ENCODE results near the gene PHLDB1. TPM values are rescaled to one million over a fixed set of nuclear protein-coding genes. Genes with fewer than 3 reads are reported as not detected.

Gene PHLDB1
- total RNA-seq, 3 donors from 2014 or later: 79.4 to 116 (median 115) TPM

DNA sequence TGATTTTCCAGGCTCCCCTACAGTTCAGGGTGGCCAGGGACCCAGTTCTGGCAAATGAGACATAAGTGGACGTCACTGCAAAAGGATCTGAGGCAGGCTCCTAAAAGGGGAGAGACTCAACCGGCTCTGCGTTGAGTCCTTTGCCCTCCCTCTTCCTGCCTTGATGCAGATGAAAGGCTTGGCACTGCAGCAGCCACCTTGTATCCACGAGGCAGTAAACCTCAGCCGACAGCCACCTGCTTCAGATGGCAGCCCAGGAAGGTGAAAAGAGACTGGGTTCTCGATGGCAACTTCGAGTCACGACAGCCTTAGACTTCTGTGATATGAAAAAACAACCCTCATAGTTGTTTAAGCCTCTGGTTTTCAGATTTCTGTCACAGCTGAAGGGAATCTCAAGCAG is 86.8 kb downstream of the PHLDB1 start:
- Histone ChIP-seq H3K9me3 (no peaks in the 10 kb centered on the region), H3K4me3 (no peak overlapping the region), H3K4me1 (ENCODE audit: low read depth) (peaks cover 18% of the 10 kb centered on the region), H3K36me3 (ENCODE audit: low read depth) (no peaks in the 10 kb centered on the region)
- DNase-seq: no peak
- TF ChIP-seq, protein P1, sequence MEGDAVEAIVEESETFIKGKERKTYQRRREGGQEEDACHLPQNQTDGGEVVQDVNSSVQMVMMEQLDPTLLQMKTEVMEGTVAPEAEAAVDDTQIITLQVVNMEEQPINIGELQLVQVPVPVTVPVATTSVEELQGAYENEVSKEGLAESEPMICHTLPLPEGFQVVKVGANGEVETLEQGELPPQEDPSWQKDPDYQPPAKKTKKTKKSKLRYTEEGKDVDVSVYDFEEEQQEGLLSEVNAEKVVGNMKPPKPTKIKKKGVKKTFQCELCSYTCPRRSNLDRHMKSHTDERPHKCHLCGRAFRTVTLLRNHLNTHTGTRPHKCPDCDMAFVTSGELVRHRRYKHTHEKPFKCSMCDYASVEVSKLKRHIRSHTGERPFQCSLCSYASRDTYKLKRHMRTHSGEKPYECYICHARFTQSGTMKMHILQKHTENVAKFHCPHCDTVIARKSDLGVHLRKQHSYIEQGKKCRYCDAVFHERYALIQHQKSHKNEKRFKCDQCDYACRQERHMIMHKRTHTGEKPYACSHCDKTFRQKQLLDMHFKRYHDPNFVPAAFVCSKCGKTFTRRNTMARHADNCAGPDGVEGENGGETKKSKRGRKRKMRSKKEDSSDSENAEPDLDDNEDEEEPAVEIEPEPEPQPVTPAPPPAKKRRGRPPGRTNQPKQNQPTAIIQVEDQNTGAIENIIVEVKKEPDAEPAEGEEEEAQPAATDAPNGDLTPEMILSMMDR (IDR thresholded peaks at IDR 0.05): no peak
- ATAC-seq: no peak
- intact Hi-C loops (cut with DNase I, micrococcal nuclease): loop anchor here (5.0 to 10.0 kb wide), 2 partner anchors 261 to 263 kb away; partner anchors contain the start of gene UPK2 (in 2 of the 2)

DNA sequence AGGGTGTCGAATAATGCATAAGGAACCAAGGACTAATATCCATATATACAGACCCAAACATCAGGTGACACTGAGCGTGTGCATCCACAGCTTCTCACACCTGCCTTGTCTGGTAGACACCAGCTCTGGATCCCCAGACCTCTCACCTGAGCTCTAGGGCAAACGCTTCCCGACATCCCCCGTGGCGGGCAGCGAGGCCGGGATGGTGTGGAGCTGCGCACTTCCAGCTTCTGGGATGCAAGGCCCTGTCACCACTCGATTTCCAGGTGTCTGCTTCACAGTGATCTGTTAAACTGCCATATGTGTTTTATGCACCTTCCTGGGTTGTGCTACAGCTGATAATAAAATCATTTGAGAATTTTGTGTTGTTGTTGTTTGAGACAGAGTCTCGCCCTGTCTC is 87.4 kb downstream of the PHLDB1 start:
- intact Hi-C loops (cut with DNase I, micrococcal nuclease): loop anchor here (5.0 to 10.0 kb wide), 2 partner anchors 260 to 263 kb away; partner anchors contain the start of gene UPK2 (in 2 of the 2)
- no peak for ATAC-seq
- H3K4me3 ChIP-seq: no peak overlapping the region
- H3K4me1 ChIP-seq (ENCODE audit: low read depth): peaks cover 12% of the 10 kb centered on the region
- no peaks in the 10 kb centered on the region for H3K36me3 ChIP-seq (ENCODE audit: low read depth)
- no peak for DNase-seq
- TF ChIP-seq, protein P1 (IDR thresholded peaks at IDR 0.05): no peak
- H3K9me3 ChIP-seq: no peaks in the 10 kb centered on the region

DNA sequence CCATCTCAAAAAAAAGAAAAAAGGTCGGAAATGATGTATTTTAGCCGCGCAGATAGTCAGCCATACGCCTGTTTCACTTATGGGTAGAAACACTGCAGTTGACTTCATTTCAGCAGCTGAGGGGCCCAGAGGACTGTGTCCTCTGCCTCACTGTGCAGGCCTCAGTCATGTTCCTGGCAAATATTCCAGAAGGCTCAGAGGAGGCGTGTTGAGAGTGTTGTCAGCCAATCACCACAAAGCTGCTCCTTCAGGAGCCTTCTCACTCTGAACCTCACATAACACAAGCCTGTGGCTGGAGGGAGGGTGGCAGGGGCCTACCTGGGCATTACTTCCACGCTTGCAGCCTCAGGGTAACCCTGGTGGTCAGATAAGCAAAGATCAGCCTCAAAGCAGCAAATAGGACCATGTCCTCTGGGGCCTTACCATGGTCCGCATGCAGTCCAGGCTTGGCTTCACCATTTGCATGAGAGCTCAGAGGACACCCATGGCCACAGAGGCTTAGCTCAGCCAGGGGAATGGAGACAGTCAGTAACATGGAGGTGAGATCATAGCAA is 89.3 kb downstream of the PHLDB1 start:
- peaks cover 6% of the 10 kb centered on the region for H3K4me1 ChIP-seq (ENCODE audit: low read depth)
- no peaks in the 10 kb centered on the region for H3K9me3 ChIP-seq
- ATAC-seq (no peak), DNase-seq (no peak)
- H3K4me3 ChIP-seq: no peak overlapping the region
- intact Hi-C loops (cut with DNase I, micrococcal nuclease): loop anchor here in 1 of 2 donors (10.0 kb wide), 1 partner anchor 258 kb away; the partner anchor contains the start of gene UPK2
- no peaks in the 10 kb centered on the region for H3K36me3 ChIP-seq (ENCODE audit: low read depth)
- TF ChIP-seq, protein P1 (IDR thresholded peaks at IDR 0.05): no peak

DNA sequence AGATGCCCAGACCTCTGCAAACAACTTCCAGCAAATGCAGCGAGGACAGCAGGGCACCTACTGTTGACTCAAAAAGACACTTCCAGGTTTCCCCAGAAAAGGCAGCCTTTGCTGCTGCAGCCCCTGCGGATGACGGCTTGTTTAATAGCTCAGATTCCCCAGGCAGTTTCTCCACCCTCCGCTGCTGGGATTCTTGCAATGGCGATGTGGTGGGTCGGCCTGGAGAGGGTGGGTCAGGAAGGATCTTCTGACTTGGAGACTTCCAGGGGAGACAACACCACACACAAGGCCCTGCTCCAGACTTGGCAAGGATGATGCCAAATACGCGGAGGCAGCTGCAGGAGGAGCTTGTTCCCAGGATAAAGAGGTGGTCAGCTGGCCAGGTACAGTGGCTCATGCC is 89.9 kb downstream of the PHLDB1 start:
- H3K4me3 ChIP-seq: no peak overlapping the region
- no peaks in the 10 kb centered on the region for H3K9me3 ChIP-seq
- no peak for DNase-seq
- H3K36me3 ChIP-seq (ENCODE audit: low read depth): no peaks in the 10 kb centered on the region
- ATAC-seq: no peak
- TF ChIP-seq, protein P1 (IDR thresholded peaks at IDR 0.05): no peak
- intact Hi-C loops (cut with DNase I, micrococcal nuclease): loop anchor here in 1 of 2 donors (10.0 kb wide), 1 partner anchor 257 kb away; the partner anchor contains the start of gene UPK2
- peaks cover 6% of the 10 kb centered on the region for H3K4me1 ChIP-seq (ENCODE audit: low read depth)

DNA sequence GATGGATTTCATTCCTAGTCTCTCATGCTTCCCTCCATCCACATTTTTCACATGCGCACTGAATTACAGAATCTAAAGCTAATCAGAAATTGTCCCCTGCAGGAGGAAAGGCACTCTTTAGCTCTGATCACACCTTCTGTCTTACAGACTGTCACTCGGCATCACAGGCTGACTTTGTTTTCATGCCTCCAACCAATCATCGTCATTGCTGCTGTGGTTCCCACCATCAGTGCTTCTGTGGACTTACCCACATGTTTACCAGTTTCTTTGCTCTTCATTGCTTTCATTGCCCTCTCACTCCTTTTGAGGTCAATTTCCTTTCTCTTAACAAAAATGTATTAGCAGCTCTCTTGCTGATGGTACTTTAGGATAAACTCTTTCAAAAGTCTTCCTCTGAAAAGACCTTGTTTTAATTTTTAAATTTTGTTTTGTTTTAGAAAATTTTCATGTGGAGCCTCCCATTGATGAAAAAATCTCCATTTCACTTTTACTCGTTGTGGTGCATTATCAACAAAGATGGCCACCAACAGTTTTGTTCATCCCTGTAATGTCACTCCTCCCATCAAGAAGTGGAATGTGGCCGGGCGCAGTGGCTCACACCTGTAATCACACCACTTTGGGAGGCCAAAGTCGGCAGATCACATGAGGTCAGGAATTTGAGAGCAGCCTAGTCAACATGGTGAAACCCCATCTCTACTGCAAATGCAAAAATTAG is 92.2 kb downstream of the PHLDB1 start:
- Histone ChIP-seq H3K36me3 (ENCODE audit: low read depth) (no peaks in the 10 kb centered on the region), H3K4me1 (ENCODE audit: low read depth) (no peaks in the 10 kb centered on the region), H3K9me3 (no peaks in the 10 kb centered on the region), H3K4me3 (no peak overlapping the region)
- DNase-seq (peak in 1 of 3 donors; percentile 27), ATAC-seq (peak; percentile 79)
- intact Hi-C loops (cut with DNase I, micrococcal nuclease): loop anchor here in 1 of 2 donors (10.0 kb wide), 1 partner anchor 255 kb away; the partner anchor contains the start of gene UPK2
- TF ChIP-seq, protein P1 (IDR thresholded peaks at IDR 0.05): no peak

Measured in mucosa of descending colon (tissue), 3 donors.